Measurements from ENCODE around the gene VIPR2.
"Not testable (repeated sequence)": the region's sequence is repeated elsewhere in the genome, so short reads cannot be mapped to it uniquely, and the experiment has no call there.

Gene VIPR2

GRCh38 chr7:159167139-159167538 is 22.5 kb upstream of the VIPR2 start:
- Histone ChIP-seq H3K4me1 (ENCODE audit: control insufficient read depth, insufficient read depth, low read length) (no peaks in the 10 kb centered on the region), H3K9ac (ENCODE audit: low read length) (no peak overlapping the region), H3K4me3 (ENCODE audit: low read length) (no peak overlapping the region), H3K36me3 (ENCODE audit: control insufficient read depth, insufficient read depth, low read length) (no peaks in the 10 kb centered on the region), H3K9me3 (ENCODE audit: control insufficient read depth, low read length) (no peaks in the 10 kb centered on the region), H3K27me3 (ENCODE audit: control insufficient read depth, insufficient read depth, low read length) (no peaks in the 10 kb centered on the region)

- Histone ChIP-seq H3K9me3 (ENCODE audit: control insufficient read depth, low read length) (no peaks in the 10 kb centered on the region), H3K4me1 (ENCODE audit: control insufficient read depth, insufficient read depth, low read length) (no peaks in the 10 kb centered on the region), H3K9ac (ENCODE audit: low read length) (no peak overlapping the region), H3K27me3 (ENCODE audit: control insufficient read depth, insufficient read depth, low read length) (no peaks in the 10 kb centered on the region), H3K36me3 (ENCODE audit: control insufficient read depth, insufficient read depth, low read length) (no peaks in the 10 kb centered on the region), H3K4me3 (ENCODE audit: low read length) (no peak overlapping the region)
These were observed 21.9 kb upstream of the VIPR2 start for GRCh38 chr7:159166530-159166929.

DNA sequence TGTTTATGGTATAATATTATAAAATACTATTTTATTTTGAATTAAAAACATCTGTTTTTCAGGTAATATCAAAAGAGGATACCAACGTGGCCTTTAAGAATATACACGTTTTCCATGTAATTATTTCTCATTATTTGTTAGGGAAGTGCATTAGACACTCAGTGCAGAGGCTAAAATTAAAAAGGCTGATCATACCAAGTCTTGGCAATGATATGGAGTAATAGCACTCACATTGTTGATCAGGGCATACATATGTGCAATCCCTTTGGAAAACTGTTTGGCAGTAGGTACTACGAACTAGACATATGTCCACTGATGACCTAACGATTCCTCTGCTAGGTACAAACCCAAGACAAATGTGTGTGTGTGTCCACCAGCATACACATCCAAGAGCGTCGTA is 20.7 kb upstream of the VIPR2 start:
- no peak overlapping the region for H3K4me3 ChIP-seq (ENCODE audit: low read length)
- no peaks in the 10 kb centered on the region for H3K4me1 ChIP-seq (ENCODE audit: control insufficient read depth, insufficient read depth, low read length)
- H3K9ac ChIP-seq (ENCODE audit: low read length): no peak overlapping the region
- H3K36me3 ChIP-seq (ENCODE audit: control insufficient read depth, insufficient read depth, low read length): no peaks in the 10 kb centered on the region
- no peaks in the 10 kb centered on the region for H3K27me3 ChIP-seq (ENCODE audit: control insufficient read depth, insufficient read depth, low read length)
- no peaks in the 10 kb centered on the region for H3K9me3 ChIP-seq (ENCODE audit: control insufficient read depth, low read length)

DNA sequence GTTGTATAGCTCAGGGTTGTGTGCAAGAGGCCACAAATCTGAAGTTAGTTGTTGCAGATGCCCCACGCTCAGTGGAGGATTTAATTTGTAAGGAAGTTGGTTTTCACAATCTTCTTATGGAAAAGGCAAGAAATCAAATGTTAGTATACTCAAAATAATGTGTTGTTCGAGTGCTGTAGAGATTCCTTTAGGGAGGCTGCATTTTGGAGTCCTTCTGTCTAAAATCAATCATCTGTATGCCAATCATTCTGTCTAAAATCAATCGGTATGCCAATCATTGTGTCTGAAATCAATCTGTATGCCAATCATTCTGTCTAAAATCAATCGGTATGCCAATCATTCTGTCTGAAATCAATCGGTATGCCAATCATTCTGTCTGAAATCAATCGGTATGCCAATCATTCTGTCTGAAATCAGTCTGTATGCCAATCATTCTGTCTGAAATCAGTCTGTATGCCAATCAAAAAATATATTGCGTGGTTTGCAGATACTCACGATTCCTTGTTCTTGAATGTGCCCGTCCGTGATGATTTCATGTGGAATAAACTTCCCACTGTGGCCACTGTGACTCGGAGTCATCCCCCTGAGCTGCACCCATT is 19.1 kb upstream of the VIPR2 start:
- H3K4me3 ChIP-seq (ENCODE audit: low read length); H3K9ac ChIP-seq (ENCODE audit: low read length); H3K27me3 ChIP-seq (ENCODE audit: control insufficient read depth, insufficient read depth, low read length); H3K9me3 ChIP-seq (ENCODE audit: control insufficient read depth, low read length); H3K4me1 ChIP-seq (ENCODE audit: control insufficient read depth, insufficient read depth, low read length); H3K36me3 ChIP-seq (ENCODE audit: control insufficient read depth, insufficient read depth, low read length): not testable (repeated sequence)

- not testable (repeated sequence) for H3K36me3 ChIP-seq (ENCODE audit: control insufficient read depth, insufficient read depth, low read length); H3K9me3 ChIP-seq (ENCODE audit: control insufficient read depth, low read length); H3K4me3 ChIP-seq (ENCODE audit: low read length); H3K9ac ChIP-seq (ENCODE audit: low read length); H3K4me1 ChIP-seq (ENCODE audit: control insufficient read depth, insufficient read depth, low read length); H3K27me3 ChIP-seq (ENCODE audit: control insufficient read depth, insufficient read depth, low read length)
These were observed 17.5 kb upstream of the VIPR2 start for GRCh38 chr7:159162050-159162626.

DNA sequence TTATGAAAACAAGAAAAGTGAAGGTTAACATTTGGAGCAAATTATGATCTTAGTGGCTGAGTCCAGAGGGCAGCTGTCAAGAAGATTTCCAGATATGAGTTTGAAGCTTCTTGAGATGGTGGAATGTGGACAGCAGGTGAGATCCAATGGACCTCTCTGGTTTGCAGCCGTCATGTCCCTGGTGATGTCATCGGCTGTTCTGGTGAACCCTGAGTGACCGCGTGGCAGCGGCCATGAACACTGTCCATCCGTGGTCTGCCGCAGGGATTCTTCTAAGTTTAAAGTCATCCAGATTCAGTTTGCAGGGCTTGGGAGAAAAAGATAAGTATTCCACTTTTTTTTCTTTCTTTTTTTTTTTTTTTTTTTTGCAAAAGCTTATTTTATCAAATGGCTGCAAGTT is 15.8 kb upstream of the VIPR2 start:
- Histone ChIP-seq H3K36me3 (ENCODE audit: control insufficient read depth, insufficient read depth, low read length) (no peaks in the 10 kb centered on the region), H3K9ac (ENCODE audit: low read length) (no peak overlapping the region), H3K4me1 (ENCODE audit: control insufficient read depth, insufficient read depth, low read length) (no peaks in the 10 kb centered on the region), H3K4me3 (ENCODE audit: low read length) (no peak overlapping the region), H3K9me3 (ENCODE audit: control insufficient read depth, low read length) (no peaks in the 10 kb centered on the region), H3K27me3 (ENCODE audit: control insufficient read depth, insufficient read depth, low read length) (no peaks in the 10 kb centered on the region)

DNA sequence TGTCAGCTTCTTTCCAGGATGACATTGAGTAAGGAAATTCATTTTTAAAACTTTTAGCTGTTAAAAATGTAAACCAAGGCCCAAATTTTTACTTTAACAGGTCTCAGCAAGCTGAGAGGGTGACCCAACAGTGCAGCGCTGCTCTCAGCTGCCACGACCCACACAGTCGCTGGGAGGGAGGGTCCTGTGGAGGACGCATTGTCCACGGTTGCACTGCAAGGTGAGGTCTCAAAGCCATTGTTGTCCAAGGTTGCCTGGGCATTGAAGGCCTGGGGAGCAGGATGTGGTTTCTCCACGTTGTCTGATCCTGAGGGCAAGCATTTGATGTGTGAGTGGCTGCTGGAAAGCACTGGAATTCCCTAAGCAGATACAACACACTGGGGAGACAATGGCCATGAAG is 15.1 kb upstream of the VIPR2 start:
- H3K27me3 ChIP-seq (ENCODE audit: control insufficient read depth, insufficient read depth, low read length): no peaks in the 10 kb centered on the region
- H3K4me1 ChIP-seq (ENCODE audit: control insufficient read depth, insufficient read depth, low read length): no peaks in the 10 kb centered on the region
- no peaks in the 10 kb centered on the region for H3K9me3 ChIP-seq (ENCODE audit: control insufficient read depth, low read length)
- no peak overlapping the region for H3K9ac ChIP-seq (ENCODE audit: low read length)
- no peak overlapping the region for H3K4me3 ChIP-seq (ENCODE audit: low read length)
- H3K36me3 ChIP-seq (ENCODE audit: control insufficient read depth, insufficient read depth, low read length): no peaks in the 10 kb centered on the region

- Histone ChIP-seq H3K9ac (ENCODE audit: low read length) (no peak overlapping the region), H3K36me3 (ENCODE audit: control insufficient read depth, insufficient read depth, low read length) (no peaks in the 10 kb centered on the region), H3K9me3 (ENCODE audit: control insufficient read depth, low read length) (no peaks in the 10 kb centered on the region), H3K4me3 (ENCODE audit: low read length) (no peak overlapping the region), H3K27me3 (ENCODE audit: control insufficient read depth, insufficient read depth, low read length) (no peaks in the 10 kb centered on the region), H3K4me1 (ENCODE audit: control insufficient read depth, insufficient read depth, low read length) (no peaks in the 10 kb centered on the region)
These were observed 14.3 kb upstream of the VIPR2 start for GRCh38 chr7:159158888-159159405.

DNA sequence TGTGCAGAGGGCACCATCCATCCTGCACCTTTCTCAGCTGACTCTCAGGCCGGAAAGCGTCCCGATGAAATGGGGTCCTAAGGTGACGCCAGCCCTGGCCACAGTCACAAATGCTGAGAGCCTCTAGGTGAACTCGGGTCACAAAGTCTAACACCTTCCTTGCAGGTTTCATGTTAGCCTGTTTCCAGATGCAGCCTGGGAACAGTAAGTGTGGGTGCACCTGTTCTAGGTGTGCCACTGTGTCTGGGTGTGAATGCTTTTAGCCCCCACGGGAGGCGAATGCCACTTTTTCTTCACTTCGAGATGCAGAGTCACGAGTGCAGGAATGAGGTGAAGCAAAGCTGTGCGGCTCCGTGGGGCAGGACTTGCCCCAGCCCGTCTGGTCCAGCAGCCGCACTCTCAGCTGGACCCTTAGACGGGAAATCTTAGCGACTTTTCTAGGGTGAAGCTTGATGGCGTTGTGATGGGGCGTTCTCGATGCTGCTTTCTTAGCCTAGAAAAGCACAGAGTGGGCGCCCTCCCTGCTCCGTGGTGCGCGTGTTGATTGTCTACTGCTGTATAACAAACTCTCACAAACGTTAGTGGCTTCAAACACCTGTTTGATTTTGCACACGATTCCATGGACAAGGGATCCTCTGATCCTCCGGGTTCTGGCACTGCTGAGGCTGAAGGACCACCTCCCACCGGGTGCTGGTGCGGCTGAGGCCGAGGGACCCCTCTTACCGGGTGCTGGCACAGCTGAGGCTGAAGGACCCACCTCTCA is 13.6 kb upstream of the VIPR2 start:
- no peak overlapping the region for H3K9ac ChIP-seq (ENCODE audit: low read length)
- no peaks in the 10 kb centered on the region for H3K9me3 ChIP-seq (ENCODE audit: control insufficient read depth, low read length)
- H3K4me3 ChIP-seq (ENCODE audit: low read length): no peak overlapping the region
- H3K27me3 ChIP-seq (ENCODE audit: control insufficient read depth, insufficient read depth, low read length): no peaks in the 10 kb centered on the region
- H3K36me3 ChIP-seq (ENCODE audit: control insufficient read depth, insufficient read depth, low read length): no peaks in the 10 kb centered on the region
- no peaks in the 10 kb centered on the region for H3K4me1 ChIP-seq (ENCODE audit: control insufficient read depth, insufficient read depth, low read length)

DNA sequence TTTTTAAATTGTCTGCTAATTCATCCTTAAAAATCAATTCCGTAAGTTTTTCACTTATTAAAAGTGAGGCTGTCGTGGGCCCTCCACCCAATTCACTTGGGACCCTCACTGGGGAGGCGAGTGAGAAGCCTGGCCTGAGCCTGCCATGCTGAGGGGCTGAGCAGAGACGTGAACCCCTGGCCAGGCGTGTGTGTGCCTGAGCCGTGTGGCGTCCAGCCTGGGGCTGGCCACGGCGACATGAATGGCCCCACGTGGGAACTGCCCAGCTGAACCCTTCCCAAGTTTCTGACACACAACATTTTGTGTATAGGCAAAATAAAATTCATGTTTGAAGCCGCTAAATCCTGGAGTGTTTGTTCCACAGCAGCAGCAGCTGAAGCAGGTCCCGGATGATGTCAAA is 13.0 kb upstream of the VIPR2 start:
- no peaks in the 10 kb centered on the region for H3K36me3 ChIP-seq (ENCODE audit: control insufficient read depth, insufficient read depth, low read length)
- H3K27me3 ChIP-seq (ENCODE audit: control insufficient read depth, insufficient read depth, low read length): no peaks in the 10 kb centered on the region
- H3K9ac ChIP-seq (ENCODE audit: low read length): no peak overlapping the region
- H3K4me1 ChIP-seq (ENCODE audit: control insufficient read depth, insufficient read depth, low read length): no peaks in the 10 kb centered on the region
- H3K9me3 ChIP-seq (ENCODE audit: control insufficient read depth, low read length): no peaks in the 10 kb centered on the region
- H3K4me3 ChIP-seq (ENCODE audit: low read length): no peak overlapping the region

DNA sequence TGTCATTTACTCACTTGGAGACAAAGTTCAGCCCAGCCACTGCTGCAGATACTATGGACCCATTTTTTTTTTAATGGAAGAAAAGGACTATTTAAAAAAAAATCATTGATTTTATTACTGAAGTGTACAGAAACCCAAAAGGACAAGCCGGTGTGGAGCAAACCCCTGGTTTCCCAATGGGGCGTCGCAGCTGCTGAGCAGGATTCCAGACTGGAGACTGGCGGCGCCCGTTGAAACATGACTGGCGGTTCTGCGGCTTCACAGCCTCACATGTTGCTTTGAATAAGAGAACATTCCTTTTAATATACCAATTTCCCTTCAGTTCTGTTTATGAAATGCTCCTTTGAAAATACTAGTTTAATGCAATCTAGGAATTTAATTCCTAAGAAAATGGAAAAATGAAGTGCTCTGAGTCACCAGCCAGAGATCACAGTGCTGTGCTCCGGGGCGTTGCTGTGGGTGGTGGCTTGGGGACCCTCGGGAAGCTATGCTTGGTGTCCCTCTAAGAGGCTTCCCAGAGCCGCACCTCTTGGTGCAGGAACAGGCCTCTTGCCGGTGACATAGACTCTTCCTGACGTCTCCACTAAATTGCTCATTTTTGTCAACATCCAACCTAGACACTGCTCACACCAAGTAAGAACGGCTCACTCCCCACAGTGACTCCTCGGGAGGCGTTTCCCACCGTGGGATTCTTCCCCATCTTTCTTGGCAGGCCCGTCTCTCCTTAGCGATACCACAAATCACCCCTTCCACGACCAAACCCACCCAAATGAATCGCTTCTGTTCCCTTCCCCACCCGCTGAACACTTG is 12.0 kb upstream of the VIPR2 start:
- H3K27me3 ChIP-seq (ENCODE audit: control insufficient read depth, insufficient read depth, low read length): no peaks in the 10 kb centered on the region
- H3K4me1 ChIP-seq (ENCODE audit: control insufficient read depth, insufficient read depth, low read length): no peaks in the 10 kb centered on the region
- no peak overlapping the region for H3K9ac ChIP-seq (ENCODE audit: low read length)
- no peak overlapping the region for H3K4me3 ChIP-seq (ENCODE audit: low read length)
- H3K9me3 ChIP-seq (ENCODE audit: control insufficient read depth, low read length): no peaks in the 10 kb centered on the region
- H3K36me3 ChIP-seq (ENCODE audit: control insufficient read depth, insufficient read depth, low read length): no peaks in the 10 kb centered on the region

DNA sequence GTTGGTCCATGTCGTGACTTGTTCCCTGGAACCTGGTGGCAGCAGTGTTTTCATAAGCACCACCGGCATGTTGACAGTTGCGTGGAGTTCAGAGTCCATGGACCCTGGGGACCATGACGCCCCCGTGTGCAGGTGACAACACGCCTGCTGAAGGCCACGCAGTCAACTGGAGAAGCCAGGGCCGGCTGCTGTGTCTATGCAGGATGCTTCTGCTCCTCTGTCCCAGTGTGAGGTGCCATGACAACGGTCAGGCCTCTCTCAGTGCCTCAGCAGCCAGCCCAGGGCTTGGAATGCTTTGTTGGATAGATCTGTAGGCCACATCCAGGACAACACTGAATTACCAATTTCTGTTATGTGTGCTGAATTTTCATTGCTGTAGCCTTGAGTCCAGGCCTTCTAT is 10.7 kb upstream of the VIPR2 start:
- no peak overlapping the region for H3K9ac ChIP-seq (ENCODE audit: low read length)
- no peaks in the 10 kb centered on the region for H3K9me3 ChIP-seq (ENCODE audit: control insufficient read depth, low read length)
- H3K27me3 ChIP-seq (ENCODE audit: control insufficient read depth, insufficient read depth, low read length): peaks cover 3% of the 10 kb centered on the region
- H3K36me3 ChIP-seq (ENCODE audit: control insufficient read depth, insufficient read depth, low read length): no peaks in the 10 kb centered on the region
- H3K4me1 ChIP-seq (ENCODE audit: control insufficient read depth, insufficient read depth, low read length): no peaks in the 10 kb centered on the region
- H3K4me3 ChIP-seq (ENCODE audit: low read length): no peak overlapping the region

Data from mucosa of stomach (tissue), 1 donor.